Measurements from ENCODE around the gene HINT1. TPM values are rescaled to one million over a fixed set of nuclear protein-coding genes. Genes with fewer than 3 reads are reported as not detected.
"Not testable (repeated sequence)": the region's sequence is repeated elsewhere in the genome, so short reads cannot be mapped to it uniquely, and the experiment has no call there.

HINT1 gene
- total RNA-seq, 4 donors from 2014 or later: 143 to 187 (median 161) TPM

DNA sequence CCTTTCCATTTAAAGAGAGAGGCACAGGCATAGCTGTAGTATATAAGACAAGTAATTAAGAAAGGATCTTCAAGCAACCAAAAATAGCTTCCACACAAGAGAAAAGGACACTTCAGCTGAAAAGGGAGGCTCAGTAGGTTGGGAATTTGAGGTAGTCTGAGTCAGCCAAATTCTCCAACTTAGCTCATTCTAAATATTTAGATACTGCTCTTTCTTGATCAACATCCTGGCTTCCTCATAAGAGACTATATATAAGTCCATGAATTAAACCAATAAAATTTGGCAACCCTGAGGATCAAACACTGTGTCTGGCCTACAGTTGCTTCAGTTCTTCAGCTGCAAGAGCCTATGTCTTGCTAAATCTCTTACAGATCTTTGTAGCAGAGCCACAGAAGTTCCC, 17.8 kb downstream of the HINT1 start:
- ATAC-seq (ENCODE audit: low FRiP score) (no peak), DNase-seq (ENCODE audit: low spot score) (no peak)
- TF ChIP-seq, protein P1, sequence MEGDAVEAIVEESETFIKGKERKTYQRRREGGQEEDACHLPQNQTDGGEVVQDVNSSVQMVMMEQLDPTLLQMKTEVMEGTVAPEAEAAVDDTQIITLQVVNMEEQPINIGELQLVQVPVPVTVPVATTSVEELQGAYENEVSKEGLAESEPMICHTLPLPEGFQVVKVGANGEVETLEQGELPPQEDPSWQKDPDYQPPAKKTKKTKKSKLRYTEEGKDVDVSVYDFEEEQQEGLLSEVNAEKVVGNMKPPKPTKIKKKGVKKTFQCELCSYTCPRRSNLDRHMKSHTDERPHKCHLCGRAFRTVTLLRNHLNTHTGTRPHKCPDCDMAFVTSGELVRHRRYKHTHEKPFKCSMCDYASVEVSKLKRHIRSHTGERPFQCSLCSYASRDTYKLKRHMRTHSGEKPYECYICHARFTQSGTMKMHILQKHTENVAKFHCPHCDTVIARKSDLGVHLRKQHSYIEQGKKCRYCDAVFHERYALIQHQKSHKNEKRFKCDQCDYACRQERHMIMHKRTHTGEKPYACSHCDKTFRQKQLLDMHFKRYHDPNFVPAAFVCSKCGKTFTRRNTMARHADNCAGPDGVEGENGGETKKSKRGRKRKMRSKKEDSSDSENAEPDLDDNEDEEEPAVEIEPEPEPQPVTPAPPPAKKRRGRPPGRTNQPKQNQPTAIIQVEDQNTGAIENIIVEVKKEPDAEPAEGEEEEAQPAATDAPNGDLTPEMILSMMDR (IDR thresholded peaks at IDR 0.05): no peak

DNA sequence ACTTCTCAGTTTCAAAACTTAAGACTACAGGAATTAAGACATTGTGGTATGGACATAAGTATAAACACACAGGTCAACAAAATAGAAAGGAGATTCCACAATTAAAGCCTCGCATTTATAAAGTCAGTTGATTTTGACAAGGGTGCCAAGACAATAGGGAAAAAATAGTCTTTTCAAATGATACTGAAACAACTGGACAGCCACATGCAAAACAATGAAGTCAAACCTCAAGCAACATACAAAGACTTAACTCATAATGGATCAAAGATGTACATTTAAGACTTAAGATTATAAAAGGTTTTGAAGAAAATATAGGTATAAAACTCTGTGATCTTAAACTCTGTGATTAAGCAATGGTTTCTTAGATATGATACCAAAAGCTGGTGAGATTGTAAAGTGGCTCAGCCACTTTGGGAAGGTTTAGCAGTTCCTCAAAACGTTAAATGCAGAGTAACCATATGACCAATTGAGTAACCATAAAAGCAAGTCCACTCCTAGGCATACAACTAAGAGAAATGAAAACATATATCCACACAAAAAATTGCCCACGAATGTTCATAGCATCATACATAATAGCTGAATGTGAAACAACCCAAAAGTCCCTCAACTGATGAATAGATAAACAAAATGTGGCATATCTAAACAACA, 22.0 kb downstream of the HINT1 start:
- ATAC-seq (ENCODE audit: low FRiP score): no peak
- TF ChIP-seq, protein P1 (IDR thresholded peaks at IDR 0.05): no peak

DNA sequence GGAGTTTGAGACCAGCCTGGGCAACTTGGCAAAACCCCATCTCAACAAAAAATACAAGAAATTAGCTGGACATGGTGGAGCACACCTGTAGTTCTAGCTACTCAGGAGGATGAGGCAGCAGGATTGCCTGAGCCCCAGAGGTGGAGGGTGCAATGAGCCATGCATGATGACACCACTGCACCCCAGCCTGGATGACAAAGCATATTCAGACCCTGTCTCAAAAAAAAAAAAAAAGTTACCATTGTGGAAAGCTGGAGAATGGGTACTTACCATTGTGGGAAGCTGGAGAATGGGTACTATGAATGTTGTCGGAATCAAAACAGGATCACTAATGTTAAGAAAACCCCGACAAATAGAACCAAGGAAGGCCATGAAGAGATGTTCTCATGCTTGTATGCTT, 25.7 kb downstream of the HINT1 start:
- TF ChIP-seq, protein P1 (IDR thresholded peaks at IDR 0.05): no peak
- DNase-seq (ENCODE audit: low spot score): no peak
- ATAC-seq (ENCODE audit: low FRiP score): no peak

More for the DNA sequence above, 22.0 kb downstream of the HINT1 start:
- DNase-seq (ENCODE audit: low spot score): no peak

DNA sequence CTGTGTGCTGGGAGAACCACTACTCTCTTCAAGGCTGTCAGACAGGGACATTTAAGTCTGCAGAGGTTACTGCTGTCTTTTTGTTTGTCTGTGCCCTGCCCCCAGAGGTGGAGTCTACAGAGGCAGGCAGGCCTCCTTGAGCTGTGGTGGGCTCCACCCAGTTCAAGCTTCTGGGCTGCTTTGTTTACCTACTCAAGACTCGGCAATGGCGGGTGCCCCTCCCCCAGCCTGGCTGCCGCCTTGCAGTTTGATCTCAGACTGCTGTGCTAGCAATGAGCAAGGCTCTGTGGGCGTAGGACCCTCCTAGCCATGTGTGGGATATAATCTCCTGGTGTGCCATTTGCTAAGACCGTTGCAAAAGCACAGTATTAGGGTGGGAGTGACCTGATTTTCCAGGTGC, 26.6 kb downstream of the HINT1 start:
- not testable (repeated sequence) for DNase-seq (ENCODE audit: low spot score); ATAC-seq (ENCODE audit: low FRiP score)

DNA sequence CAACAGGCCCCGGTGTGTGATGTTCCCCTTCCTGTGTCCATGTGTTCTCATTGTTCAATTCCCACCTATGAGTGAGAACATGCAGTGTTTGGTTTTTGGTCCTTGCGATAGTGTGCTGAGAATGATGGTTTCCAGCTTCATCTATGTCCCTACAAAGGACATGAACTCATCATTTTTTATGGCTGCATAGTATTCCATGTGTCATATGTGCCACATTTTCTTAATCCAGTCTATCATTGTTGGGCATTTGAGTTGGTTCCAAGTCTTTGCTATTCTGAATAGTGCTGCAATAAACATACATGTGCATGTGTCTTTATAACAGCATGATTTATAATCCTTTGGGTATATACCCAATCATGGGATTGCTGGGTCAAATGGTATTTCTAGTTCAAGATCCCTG, 32.0 kb downstream of the HINT1 start:
- DNase-seq (ENCODE audit: low spot score); ATAC-seq (ENCODE audit: low FRiP score): not testable (repeated sequence)

DNA sequence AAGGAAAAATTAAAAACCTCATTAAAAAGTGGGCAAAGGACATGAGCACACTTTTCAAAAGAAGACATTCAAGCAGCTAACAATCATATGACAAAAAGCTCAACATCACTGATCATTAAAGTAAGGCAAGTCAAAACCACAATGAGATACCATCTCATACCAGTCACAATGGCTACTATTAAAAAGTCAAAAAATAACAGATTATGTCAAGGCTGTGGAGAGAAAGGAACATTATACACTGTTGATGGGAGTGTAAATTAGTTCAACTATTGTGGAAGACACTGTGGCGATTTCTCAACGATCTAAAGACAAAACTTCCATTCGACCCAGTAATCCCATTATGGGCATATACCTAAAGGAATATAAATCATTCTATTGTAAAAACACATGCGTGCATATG, 35.8 kb downstream of the HINT1 start:
- ATAC-seq (ENCODE audit: low FRiP score) (no peak), DNase-seq (ENCODE audit: low spot score) (no peak)
- TF ChIP-seq, protein P1 (IDR thresholded peaks at IDR 0.05): no peak

DNA sequence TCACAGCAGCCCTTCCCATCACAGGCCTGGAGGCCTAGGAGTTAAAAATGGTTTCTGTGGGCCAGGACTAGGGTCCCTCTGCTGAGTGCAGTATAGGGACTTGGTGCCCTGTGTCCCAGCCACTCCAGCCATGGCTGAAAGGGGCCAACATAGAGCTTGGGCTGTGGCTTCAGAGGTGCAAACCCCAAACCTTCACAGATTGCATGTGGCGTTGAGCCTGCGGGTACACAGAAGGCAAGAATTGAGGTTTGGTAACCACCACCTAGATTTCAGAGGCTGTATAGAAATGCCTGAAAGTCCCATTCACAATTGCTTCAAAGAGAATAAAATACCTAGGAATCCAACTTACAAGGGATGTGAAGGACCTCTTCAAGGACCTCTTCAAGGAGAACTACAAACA, 37.8 kb downstream of the HINT1 start:
- ATAC-seq (ENCODE audit: low FRiP score); DNase-seq (ENCODE audit: low spot score): not testable (repeated sequence)

DNA sequence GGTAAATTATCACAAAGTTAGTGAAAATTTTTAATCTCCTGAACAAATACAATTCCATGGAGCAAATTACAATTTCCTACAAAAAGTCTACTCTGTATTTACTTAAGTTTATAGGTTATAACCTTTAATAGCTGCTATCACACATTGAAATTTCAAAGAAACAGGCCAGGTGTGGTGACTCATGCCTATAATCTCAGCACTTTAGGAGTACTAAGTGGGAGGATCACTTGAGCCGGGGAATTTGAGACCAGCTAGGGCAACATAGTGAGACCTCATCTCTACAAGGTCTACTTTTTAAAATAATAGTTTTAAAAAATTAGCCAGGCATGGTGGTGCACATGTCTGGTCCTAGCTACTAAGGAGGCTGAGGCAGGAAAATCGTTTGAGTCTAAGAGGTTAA, 50.3 kb downstream of the HINT1 start:
- no peak for DNase-seq (ENCODE audit: low spot score)
- TF ChIP-seq, protein P1 (IDR thresholded peaks at IDR 0.05): no peak
- no peak for ATAC-seq (ENCODE audit: low FRiP score)

DNA sequence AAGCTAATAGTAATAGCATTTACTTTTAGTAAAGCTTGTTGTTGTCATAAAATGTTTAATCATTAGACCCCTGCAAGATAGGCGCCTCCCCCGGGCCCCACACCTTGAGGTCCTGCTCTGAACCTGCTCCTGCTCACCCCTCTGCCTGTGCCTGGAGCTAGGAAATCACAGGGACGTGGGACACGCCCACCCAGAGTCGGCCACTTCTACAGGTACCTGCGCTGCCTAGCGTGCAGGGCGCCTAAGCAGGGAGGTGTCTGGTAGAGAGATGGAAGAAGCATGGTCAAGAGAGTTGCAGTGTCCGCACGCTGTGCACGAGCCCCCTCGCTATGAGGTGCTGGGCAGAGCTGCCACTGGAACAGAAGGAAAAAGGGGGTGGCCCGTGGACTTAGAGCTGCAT, 52.6 kb downstream of the HINT1 start:
- ATAC-seq (ENCODE audit: low FRiP score) (no peak), DNase-seq (ENCODE audit: low spot score) (no peak)
- TF ChIP-seq, protein P1 (IDR thresholded peaks at IDR 0.05): no peak
